Gastroesophageal sphincter (tissue), 4 donors: ENCODE measurements around the gene KANK4. TPM values are rescaled to one million over a fixed set of nuclear protein-coding genes. Genes with fewer than 3 reads are reported as not detected.

Experiments
- ATAC-seq: fragments of 150-250 bp; one replicate; pipeline ENCODE4 v1.9.1; 2016; ENCODE audit warnings: mild to moderate bottlenecking, moderate library complexity
- H3K27ac ChIP-seq, 4 donors: fragments of 200-600 bp; sonication (generic) in 3 of 4; 1 replicate in 3 of 4; 2 replicates in 1 of 4; pipeline ENCODE4 v1.5.1; 2016 to 2019
- H3K27me3 ChIP-seq: fragments of 200-600 bp; sonication (generic); one replicate; pipeline ENCODE4 v1.5.1; 2019
- H3K36me3 ChIP-seq, 2 donors: fragments of 200-600 bp; sonication (generic); one replicate each; pipeline ENCODE4 v1.5.1; 2019; ENCODE audit warnings: control low read depth in 1 of 2
- H3K4me1 ChIP-seq, 3 donors: fragments of 200-600 bp; sonication (generic); 1 replicate in 2 of 3; 2 replicates in 1 of 3; pipeline ENCODE4 v1.5.1; 2016 to 2019; ENCODE audit warnings: control low read depth in 2 of 3
- H3K4me3 ChIP-seq, 2 donors: fragments of 200-600 bp; sonication (generic); one replicate each; pipeline ENCODE4 v1.5.1; 2019; ENCODE audit warnings: mild to moderate bottlenecking in 1 of 2, moderate library complexity in 1 of 2
- H3K9me3 ChIP-seq, 3 donors: fragments of 200-600 bp; sonication (generic); one replicate each; pipeline ENCODE4 v1.5.1; 2017 to 2019; ENCODE audit warnings: control low read depth in 2 of 3
- EP300 ChIP-seq: sonication (generic); formaldehyde crosslinking; IDR thresholded peaks from one replicate; pipeline ENCODE4 v1.6.1; 2017; ENCODE audit warnings: antibody characterized with exemption, mild to moderate bottlenecking
- POLR2A ChIP-seq, 2 donors: fragments of 450-650 bp; IDR thresholded peaks; one replicate each; pipeline ENCODE4 v1.6.1; 2017; ENCODE audit warnings: antibody characterized with exemption in 2 of 2, mild to moderate bottlenecking in 2 of 2, moderate library complexity in 1 of 2
- POLR2AphosphoS5 ChIP-seq: sonication (generic); formaldehyde crosslinking; IDR thresholded peaks from one replicate; pipeline ENCODE4 v1.6.1; 2017; ENCODE audit warnings: antibody characterized with exemption
- WGBS, 2 donors: methylation state at CpG; one replicate each; pipeline ENCODE4 v1.1.5; 2018; ENCODE audit warnings: low coverage in 1 of 2; 5-methylcytosine and 5-hydroxymethylcytosine counted together
- total RNA-seq, 4 donors: library from RNA; depleted of rRNA; stranded (reverse); fragments of >200 nt; gene quantifications; one replicate each; pipeline ENCODE4 v1.1.0, GENCODE V29; 2016
- TF ChIP-seq, protein P1 (sequence below), 4 experiments: fragments of 200-600 bp in 2 of 4; fragments of 450-650 bp in 2 of 4; sonication (generic) in 1 of 4; IDR thresholded peaks; one replicate each; pipeline ENCODE4 v1.5.1; 2017 to 2019; ENCODE audit warnings: antibody characterized with exemption in 4 of 4, mild to moderate bottlenecking in 2 of 4, moderate library complexity in 2 of 4

Gene KANK4
- total RNA-seq, 4 donors from 2014 or later, result 0.16 to 0.73 (median 0.29) TPM

DNA sequence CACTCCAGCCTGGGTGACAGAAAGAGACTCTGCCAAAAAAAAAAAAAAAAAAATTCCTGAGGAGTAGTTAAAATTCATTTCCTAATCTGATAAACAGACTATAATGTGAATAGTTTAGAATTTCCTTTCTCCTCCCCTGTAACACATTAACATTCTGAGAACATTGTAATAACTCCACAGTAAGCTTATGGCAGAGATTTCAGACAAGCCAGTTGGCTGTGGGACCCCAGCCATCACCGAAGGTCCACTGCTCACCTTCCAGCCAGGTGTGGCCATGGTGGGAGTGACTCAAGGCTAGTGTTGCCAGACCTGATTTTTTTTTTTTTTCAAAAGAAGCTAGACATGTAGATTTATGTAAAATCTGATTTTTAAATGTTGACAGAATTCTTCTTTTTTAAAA is 11.8 kb downstream of the KANK4 start:
- ATAC-seq, result no peak
- H3K27me3 ChIP-seq, result peaks cover 8% of the 10 kb centered on the region
- no peaks in the 10 kb centered on the region for H3K4me1 ChIP-seq
- H3K36me3 ChIP-seq, result no peaks in the 10 kb centered on the region
- H3K27ac ChIP-seq, result no peak overlapping the region
- TF ChIP-seq POLR2AphosphoS5 (no peak), POLR2A (IDR thresholded peaks at IDR 0.05) (no peak), EP300 (no peak)
- TF ChIP-seq, protein P1, sequence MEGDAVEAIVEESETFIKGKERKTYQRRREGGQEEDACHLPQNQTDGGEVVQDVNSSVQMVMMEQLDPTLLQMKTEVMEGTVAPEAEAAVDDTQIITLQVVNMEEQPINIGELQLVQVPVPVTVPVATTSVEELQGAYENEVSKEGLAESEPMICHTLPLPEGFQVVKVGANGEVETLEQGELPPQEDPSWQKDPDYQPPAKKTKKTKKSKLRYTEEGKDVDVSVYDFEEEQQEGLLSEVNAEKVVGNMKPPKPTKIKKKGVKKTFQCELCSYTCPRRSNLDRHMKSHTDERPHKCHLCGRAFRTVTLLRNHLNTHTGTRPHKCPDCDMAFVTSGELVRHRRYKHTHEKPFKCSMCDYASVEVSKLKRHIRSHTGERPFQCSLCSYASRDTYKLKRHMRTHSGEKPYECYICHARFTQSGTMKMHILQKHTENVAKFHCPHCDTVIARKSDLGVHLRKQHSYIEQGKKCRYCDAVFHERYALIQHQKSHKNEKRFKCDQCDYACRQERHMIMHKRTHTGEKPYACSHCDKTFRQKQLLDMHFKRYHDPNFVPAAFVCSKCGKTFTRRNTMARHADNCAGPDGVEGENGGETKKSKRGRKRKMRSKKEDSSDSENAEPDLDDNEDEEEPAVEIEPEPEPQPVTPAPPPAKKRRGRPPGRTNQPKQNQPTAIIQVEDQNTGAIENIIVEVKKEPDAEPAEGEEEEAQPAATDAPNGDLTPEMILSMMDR (IDR thresholded peaks at IDR 0.05), result no peak
- H3K4me3 ChIP-seq, result no peak overlapping the region
- 60 to 78% methylated on average over 1 of the region's 1 CpG for WGBS, 2 donors
- H3K9me3 ChIP-seq, result no peaks in the 10 kb centered on the region

DNA sequence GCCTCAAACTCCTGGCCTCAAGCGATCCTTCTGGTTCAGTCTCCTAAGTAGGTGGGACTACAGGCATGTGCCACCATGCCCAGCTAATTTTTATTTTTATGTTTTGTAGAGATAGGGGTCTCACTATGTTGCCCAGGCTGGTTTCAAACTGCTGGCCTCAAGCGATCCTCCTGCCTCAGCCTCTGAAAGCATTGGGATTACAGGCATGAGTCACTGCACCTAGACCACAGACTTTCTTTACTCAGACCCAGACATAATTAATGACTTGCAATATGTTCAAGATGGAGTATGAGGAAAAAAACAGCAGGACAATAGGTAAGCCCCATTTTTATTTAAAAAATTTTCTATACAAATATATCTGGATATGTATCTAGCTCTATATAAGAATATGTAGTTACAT is 13.2 kb downstream of the KANK4 start:
- H3K36me3 ChIP-seq, result no peaks in the 10 kb centered on the region
- 93 to 100% methylated on average over 1 to 2 of the region's 2 CpGs for WGBS, 2 donors
- H3K27ac ChIP-seq, result no peak overlapping the region
- TF ChIP-seq, protein P1 (IDR thresholded peaks at IDR 0.05), result no peak
- TF ChIP-seq POLR2A (IDR thresholded peaks at IDR 0.05) (no peak), POLR2AphosphoS5 (no peak), EP300 (no peak)
- no peak overlapping the region for H3K4me3 ChIP-seq
- ATAC-seq, result no peak
- peaks cover 8% of the 10 kb centered on the region for H3K27me3 ChIP-seq
- no peaks in the 10 kb centered on the region for H3K4me1 ChIP-seq
- H3K9me3 ChIP-seq, result no peaks in the 10 kb centered on the region

DNA sequence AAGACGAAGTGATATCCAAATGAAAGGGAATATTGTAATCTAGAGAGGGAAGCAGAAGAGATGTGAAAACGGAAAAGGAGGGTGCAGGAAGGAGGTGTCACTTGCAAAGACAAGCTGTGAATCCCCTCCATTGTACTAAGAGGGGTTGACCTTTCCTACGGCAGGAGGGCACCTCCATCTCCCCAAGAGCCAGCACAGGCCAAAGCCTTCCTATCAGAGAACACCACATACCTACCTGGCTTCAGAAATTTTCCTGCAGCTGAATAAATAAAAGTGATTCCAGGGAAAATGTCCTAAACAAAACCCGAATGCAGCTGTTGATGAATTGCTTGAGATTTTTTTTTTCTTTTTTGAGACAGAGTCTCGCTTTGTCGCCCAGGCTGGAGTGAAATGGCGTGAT is 14.3 kb downstream of the KANK4 start:
- no peaks in the 10 kb centered on the region for H3K9me3 ChIP-seq
- no peak for ATAC-seq
- peaks cover 0 to under 1% (median 0%) of the 10 kb centered on the region in 3 donors for H3K4me1 ChIP-seq
- H3K27me3 ChIP-seq, result peaks cover 5% of the 10 kb centered on the region
- TF ChIP-seq EP300 (no peak), POLR2AphosphoS5 (no peak), POLR2A (IDR thresholded peaks at IDR 0.05) (no peak)
- TF ChIP-seq, protein P1 (IDR thresholded peaks at IDR 0.05), result no peak
- no peak overlapping the region for H3K4me3 ChIP-seq
- H3K36me3 ChIP-seq, result no peaks in the 10 kb centered on the region
- no peak overlapping the region for H3K27ac ChIP-seq
- WGBS, 2 donors, result 73% methylated on average over 6 to 7 of the region's 7 CpGs

DNA sequence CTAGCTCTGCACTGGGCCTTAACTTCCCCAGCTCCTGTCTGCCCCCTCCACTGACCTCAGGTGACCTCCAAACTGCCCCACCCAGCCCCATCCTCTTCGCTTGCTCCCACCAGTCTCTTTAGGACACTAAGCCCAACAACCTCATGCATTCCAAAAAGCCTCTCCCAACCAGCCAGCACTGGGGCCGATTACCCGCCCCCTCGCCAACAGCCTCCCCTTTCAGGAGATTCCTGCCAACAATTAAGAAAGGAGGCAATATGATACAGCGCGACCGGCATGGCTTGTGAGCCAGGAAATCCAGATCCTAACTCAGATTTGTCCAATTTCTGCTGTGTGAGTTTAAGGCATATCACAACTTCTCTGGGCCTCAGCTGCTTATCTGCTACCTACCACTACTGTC is 14.7 kb downstream of the KANK4 start:
- peaks cover under 1% of the 10 kb centered on the region for H3K27me3 ChIP-seq
- no peak overlapping the region for H3K27ac ChIP-seq
- H3K4me1 ChIP-seq, result peaks cover 0 to 5% (median 0%) of the 10 kb centered on the region in 3 donors
- H3K4me3 ChIP-seq, result no peak overlapping the region
- no peak for TF ChIP-seq POLR2AphosphoS5
- TF ChIP-seq, protein P1 (IDR thresholded peaks at IDR 0.05), result no peak
- TF ChIP-seq EP300, result no peak
- TF ChIP-seq POLR2A (IDR thresholded peaks at IDR 0.05), result no peak
- no peak for ATAC-seq
- H3K36me3 ChIP-seq, result no peaks in the 10 kb centered on the region
- 94 to 100% methylated on average over 6 to 7 of the region's 7 CpGs for WGBS, 2 donors
- no peaks in the 10 kb centered on the region for H3K9me3 ChIP-seq

DNA sequence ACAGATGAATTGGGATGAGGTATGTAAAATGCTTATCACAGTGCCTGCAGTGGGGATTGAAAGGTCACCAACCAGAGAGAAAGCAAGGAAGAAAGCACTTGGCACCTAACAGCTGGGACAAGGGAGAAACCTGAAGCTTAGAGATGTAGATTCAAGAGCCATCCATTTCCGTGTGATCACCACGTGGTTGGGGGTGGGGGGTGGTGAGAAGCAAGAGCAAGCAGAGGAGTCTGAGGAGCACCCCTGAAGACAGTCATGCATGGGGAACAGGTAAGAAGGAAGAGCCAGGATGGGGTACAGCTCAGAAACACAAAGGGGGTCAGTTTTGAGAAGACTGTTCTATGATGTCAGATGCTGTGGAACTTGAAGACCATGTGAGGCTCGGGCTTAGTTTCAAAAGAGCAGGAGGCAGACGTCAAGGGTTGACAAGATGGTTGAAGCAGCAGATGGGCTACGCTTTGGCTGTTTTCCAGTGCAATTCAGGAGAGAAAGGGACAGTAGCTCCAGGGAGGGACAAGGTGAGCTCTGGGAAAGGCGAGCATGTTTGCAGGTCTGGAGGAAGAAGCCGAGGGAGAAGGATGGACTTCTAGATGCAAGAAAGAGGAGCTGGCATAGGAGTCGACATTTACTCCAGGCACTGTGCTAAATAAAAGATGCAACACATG is 17.4 kb downstream of the KANK4 start:
- no peak overlapping the region for H3K27ac ChIP-seq

More for the DNA sequence above, 17.4 kb downstream of the KANK4 start:
- Histone ChIP-seq H3K27me3 (no peaks in the 10 kb centered on the region), H3K36me3 (no peaks in the 10 kb centered on the region), H3K4me1 (peaks cover 0 to 7% (median 0%) of the 10 kb centered on the region in 3 donors), H3K4me3 (no peak overlapping the region), H3K9me3 (no peaks in the 10 kb centered on the region)
- TF ChIP-seq POLR2A (IDR thresholded peaks at IDR 0.05) (no peak), EP300 (no peak)
- WGBS, 2 donors, result 72 to 79% methylated on average over 6 to 8 of the region's 8 CpGs
- no peak for ATAC-seq
